CD4-positive, alpha-beta memory T cell (primary cell): Measurements from ENCODE around the gene VPS4A. TPM values are rescaled to one million over a fixed set of nuclear protein-coding genes. Genes with fewer than 3 reads are reported as not detected.

ENCODE experiments used
- CTCF ChIA-PET: fragments of 350-600 bp; sonication (Branson Sonifier 250); formaldehyde crosslinking; loops from one replicate; lab custom pipeline; 2021; ENCODE audit warnings: inconsistent platforms; ENCODE audit not compliant: partially characterized antibody; lab: Charles Lee
- POLR2A ChIA-PET: fragments of 350-600 bp; sonication (Branson Sonifier 250); formaldehyde crosslinking; loops from one replicate; lab custom pipeline; 2021; ENCODE audit not compliant: partially characterized antibody; lab: Charles Lee
- DNase-seq, 5 donors: peaks; one replicate each; pipeline versions ENCODE4 v3.0.0 to v3.0.0-alpha.2; 2020 to 2022; ENCODE audit warnings: mixed read lengths in 1 of 5
- H3K27ac ChIP-seq: one replicate; pipeline ENCODE4 v1.7.0; 2013; ENCODE audit warnings: low read depth, low read length
- H3K27me3 ChIP-seq: 2 replicates; pipeline ENCODE4 v1.7.0; 2013; ENCODE audit warnings: mild to moderate bottlenecking, low read length, moderate library complexity; ENCODE audit not compliant: insufficient read depth
- H3K36me3 ChIP-seq: 2 replicates; pipeline ENCODE4 v1.7.0; 2013; ENCODE audit warnings: mild to moderate bottlenecking, low read length, moderate library complexity; ENCODE audit not compliant: insufficient read depth
- H3K4me1 ChIP-seq: 2 replicates; pipeline ENCODE4 v1.7.0; 2013; ENCODE audit warnings: mild to moderate bottlenecking, low read length, moderate library complexity; ENCODE audit not compliant: insufficient read depth
- H3K4me3 ChIP-seq, 2 donors: one replicate each; pipeline ENCODE4 v1.7.0; 2013; ENCODE audit warnings: low read length in 2 of 2, mild to moderate bottlenecking in 1 of 2
- H3K9me3 ChIP-seq, 2 donors: one replicate each; pipeline ENCODE4 v1.7.0; 2013; ENCODE audit warnings: low read length in 2 of 2, control low read depth in 1 of 2; ENCODE audit not compliant: control insufficient read depth in 1 of 2
- H3K27ac Mint-ChIP-seq, 7 donors: one replicate each; pipeline ENCODE4 v1.8.0; 2020 to 2021; ENCODE audit warnings: mixed read lengths in 7 of 7, mild to moderate bottlenecking in 6 of 7, inconsistent platforms in 3 of 7, moderate library complexity in 3 of 7
- H3K27me3 Mint-ChIP-seq, 2 donors: one replicate each; pipeline ENCODE4 v1.8.0; 2020 to 2021; ENCODE audit warnings: mixed read lengths in 2 of 2
- H3K36me3 Mint-ChIP-seq, 2 donors: one replicate each; pipeline ENCODE4 v1.8.0; 2020 to 2021; ENCODE audit warnings: mixed read lengths in 2 of 2, inconsistent platforms in 1 of 2, mild to moderate bottlenecking in 1 of 2
- H3K4me1 Mint-ChIP-seq, 4 donors: one replicate each; pipeline ENCODE4 v1.8.0; 2020 to 2021; ENCODE audit warnings: mixed read lengths in 4 of 4, mild to moderate bottlenecking in 1 of 4
- H3K4me3 Mint-ChIP-seq, 8 donors: one replicate each; pipeline ENCODE4 v1.8.0; 2020 to 2021; ENCODE audit warnings: mixed read lengths in 8 of 8, mild to moderate bottlenecking in 7 of 8, moderate library complexity in 6 of 8, inconsistent platforms in 3 of 8
- H3K9me3 Mint-ChIP-seq, 8 donors: one replicate each; pipeline ENCODE4 v1.8.0; 2020 to 2021; ENCODE audit warnings: mixed read lengths in 8 of 8, mild to moderate bottlenecking in 5 of 8, inconsistent platforms in 3 of 8, moderate library complexity in 1 of 8
- intact Hi-C: fragments of 100-400 bp; cut with micrococcal nuclease; formaldehyde crosslinking; loops from one replicate; pipeline ENCODE4 v1.15.1; 2023
- polyA plus RNA-seq, 2 donors: library from polyadenylated mRNA; unstranded; fragments of 300-500 nt; fragmentation: Illumina TruSeq; gene quantifications; one replicate each; pipeline ENCODE4 v1.2.3, GENCODE V29; 2021
- total RNA-seq, 2 experiments: library from RNA; stranded (reverse); gene quantifications; one replicate each; pipeline ENCODE4 v1.2.3, GENCODE V29; 2021

VPS4A gene
- total and polyA plus RNA-seq, 4 experiments from 2014 or later: 27.2 to 48.3 (median 44.0) TPM

DNA sequence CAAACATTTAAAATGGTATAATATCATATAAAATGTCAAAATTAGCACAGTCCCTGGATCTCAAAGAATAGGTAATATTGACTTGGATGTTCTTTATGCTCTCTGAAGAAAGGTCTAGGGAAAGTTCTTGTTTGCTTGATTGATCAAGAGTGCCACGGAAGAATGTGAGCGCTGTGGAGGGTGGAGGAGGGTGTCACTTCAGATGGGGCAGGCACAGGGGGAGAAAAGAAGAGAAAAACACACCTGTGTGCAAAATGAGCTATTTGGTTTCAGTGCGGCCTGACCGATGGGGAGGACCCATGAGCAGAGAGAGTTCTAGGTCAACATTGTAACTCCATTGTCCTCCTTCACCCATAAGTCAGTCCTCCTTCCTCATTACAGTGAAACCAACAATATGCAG, 8.8 kb upstream of the VPS4A start:
- POLR2A ChIA-PET: interaction anchor here (1.1 kb wide), 1 partner anchor 8 kb away, joined by 3 read pairs; the partner anchor contains the start of gene VPS4A
- H3K36me3 Mint-ChIP-seq: peaks cover 17 to 33% of the 10 kb centered on the region in 2 donors
- peaks cover 17% of the 10 kb centered on the region for H3K36me3 ChIP-seq
- DNase-seq: no peak
- H3K9me3 ChIP-seq: no peaks in the 10 kb centered on the region
- H3K27ac Mint-ChIP-seq: peak overlapping the region in 1 of 7 donors; percentile 36
- H3K27ac ChIP-seq: no peak overlapping the region
- CTCF ChIA-PET: interaction anchor here (0.9 kb wide), 1 partner anchor 16 kb away, joined by 4 read pairs; no protein-coding TSS in a partner anchor
- no peaks in the 10 kb centered on the region for H3K4me1 ChIP-seq
- H3K9me3 Mint-ChIP-seq: no peaks in the 10 kb centered on the region
- intact Hi-C loops: no loop called here
- no peaks in the 10 kb centered on the region for H3K4me1 Mint-ChIP-seq
- no peak overlapping the region for H3K4me3 Mint-ChIP-seq
- H3K27me3 ChIP-seq: no peaks in the 10 kb centered on the region
- H3K27me3 Mint-ChIP-seq: no peaks in the 10 kb centered on the region
- no peak overlapping the region for H3K4me3 ChIP-seq

DNA sequence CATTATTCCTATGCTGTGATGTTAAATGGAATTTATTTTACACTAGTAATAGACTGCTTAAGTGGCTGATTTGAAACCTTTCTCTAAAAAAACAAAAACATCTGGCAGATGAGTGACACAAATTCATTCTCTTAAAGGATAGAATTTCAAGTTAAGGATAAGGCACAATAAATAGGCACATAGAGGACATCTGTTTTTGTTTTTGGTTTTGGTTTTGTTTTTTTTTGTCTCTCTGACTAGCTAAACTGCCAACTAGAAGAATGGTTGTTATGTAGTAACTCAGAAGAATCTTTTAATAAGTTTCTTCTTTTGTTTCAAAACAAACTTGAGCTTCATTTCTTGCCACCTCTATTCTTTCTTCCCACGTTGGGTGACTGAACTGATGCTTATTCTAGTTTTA, 5.1 kb upstream of the VPS4A start:
- Mint-ChIP-seq H3K9me3 (no peaks in the 10 kb centered on the region), H3K27ac (no peak overlapping the region), H3K36me3 (peaks cover 7 to 18% of the 10 kb centered on the region in 2 donors), H3K4me1 (peaks cover 7 to 9% (median 8%) of the 10 kb centered on the region in 4 donors), H3K27me3 (no peaks in the 10 kb centered on the region), H3K4me3 (no peak overlapping the region)
- POLR2A ChIA-PET: interaction anchor here (0.9 kb wide), 1 partner anchor 33 kb away, joined by 3 read pairs; the partner anchor contains the start of gene COG8
- no peaks in the 10 kb centered on the region for H3K9me3 ChIP-seq
- no peak overlapping the region for H3K27ac ChIP-seq
- H3K36me3 ChIP-seq: peaks cover 8% of the 10 kb centered on the region
- H3K27me3 ChIP-seq: no peaks in the 10 kb centered on the region
- peaks cover 4% of the 10 kb centered on the region for H3K4me1 ChIP-seq
- CTCF ChIA-PET: interaction anchor here (1.1 kb wide), 1 partner anchor 18 kb away, joined by 3 read pairs; no protein-coding TSS in a partner anchor
- no peak overlapping the region for H3K4me3 ChIP-seq
- intact Hi-C loops: no loop called here
- DNase-seq: no peak

DNA sequence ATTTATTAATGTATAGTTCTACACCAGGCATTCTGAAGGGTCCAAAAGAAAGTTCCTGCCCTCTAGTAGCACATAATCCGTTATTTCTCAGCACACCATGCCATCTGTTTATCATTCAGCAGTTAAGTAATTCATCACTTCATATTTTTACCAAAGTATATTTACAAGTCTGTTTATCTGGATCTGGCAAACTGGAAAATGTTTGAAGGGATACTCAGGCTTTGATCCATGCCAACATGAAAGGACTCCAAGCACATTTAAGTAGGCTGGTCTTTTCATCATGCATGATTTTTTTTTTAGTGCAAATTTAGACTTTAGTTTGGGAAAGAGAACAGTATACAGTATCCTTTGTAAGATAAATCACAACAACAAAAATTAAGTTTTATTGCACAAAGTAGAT, 4.1 kb upstream of the VPS4A start:
- DNase-seq: no peak
- Histone ChIP-seq H3K36me3 (no peaks in the 10 kb centered on the region), H3K4me3 (no peak overlapping the region), H3K27ac (no peak overlapping the region), H3K9me3 (no peaks in the 10 kb centered on the region), H3K27me3 (no peaks in the 10 kb centered on the region), H3K4me1 (peaks cover 8% of the 10 kb centered on the region)
- no peak overlapping the region for H3K27ac Mint-ChIP-seq
- no peak overlapping the region for H3K4me3 Mint-ChIP-seq
- peaks cover 8 to 14% (median 11%) of the 10 kb centered on the region in 4 donors for H3K4me1 Mint-ChIP-seq
- ChIA-PET POLR2A (no interaction called here), CTCF (no interaction called here)
- no peaks in the 10 kb centered on the region for H3K27me3 Mint-ChIP-seq
- H3K9me3 Mint-ChIP-seq: no peaks in the 10 kb centered on the region
- H3K36me3 Mint-ChIP-seq: peaks cover 4 to 14% of the 10 kb centered on the region in 2 donors
- intact Hi-C loops: no loop called here

DNA sequence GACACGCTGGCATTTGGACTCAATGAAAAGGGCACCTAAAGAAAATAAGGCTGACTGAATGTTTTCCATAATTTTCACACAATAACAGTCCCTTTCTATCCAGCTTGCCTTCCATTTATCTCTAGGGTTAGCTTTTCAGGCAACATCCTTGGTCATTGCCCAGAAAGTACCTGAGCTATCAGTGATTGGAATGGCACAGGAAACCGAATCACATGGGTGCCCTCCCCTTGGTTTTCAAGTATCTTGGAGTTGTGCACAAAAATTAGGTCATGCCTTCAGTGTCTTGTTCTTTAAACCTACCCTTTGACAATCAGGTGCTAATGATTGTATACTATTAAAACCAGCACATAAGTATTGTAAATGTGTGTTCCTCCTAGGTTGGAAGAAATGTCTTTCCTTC, 3.3 kb upstream of the VPS4A start:
- intact Hi-C loops: no loop called here

DNA sequence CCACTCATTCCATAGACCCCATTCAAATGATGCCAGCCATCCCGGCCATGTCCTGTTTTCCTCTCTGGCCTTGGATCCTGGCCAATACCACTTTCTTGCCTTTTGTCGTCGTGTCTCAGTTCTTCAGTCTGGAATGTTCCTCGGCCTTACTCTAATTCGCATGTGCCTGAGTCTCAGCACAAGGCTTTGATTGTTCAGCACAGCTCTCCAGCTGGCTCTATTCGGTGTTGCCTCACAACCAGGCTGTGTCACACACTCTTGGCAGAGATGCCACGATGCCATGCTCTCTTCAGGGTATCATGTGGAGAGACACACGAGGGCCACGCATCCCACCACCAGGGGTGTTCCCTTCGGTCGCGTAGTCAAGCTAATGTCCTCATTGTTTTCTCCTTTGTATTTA, 1.8 kb upstream of the VPS4A start:
- no peaks in the 10 kb centered on the region for H3K9me3 ChIP-seq
- no peaks in the 10 kb centered on the region for H3K27me3 ChIP-seq
- peaks cover 28% of the 10 kb centered on the region for H3K4me1 ChIP-seq
- ChIA-PET CTCF (interaction anchor here (0.6 to 1.4 kb wide), 2 partner anchors 29 to 444 kb away, joined by 3 to 4 read pairs; partner anchors contain the start of gene COG8), POLR2A (interaction anchor here (1.6 to 4.6 kb wide), 3 partner anchors 20 to 177 kb away, joined by 7 to 44 read pairs (median 30); partner anchors contain the start of genes CHTF8, COG8, NIP7 and PDF)
- Mint-ChIP-seq H3K36me3 (peaks cover 0 to 14% of the 10 kb centered on the region in 2 donors), H3K4me1 (peaks cover 16 to 31% (median 25%) of the 10 kb centered on the region in 4 donors), H3K27ac (peak overlapping the region in 6 of 7 donors; percentile 6 to 68 (median 24)), H3K4me3 (peak overlapping the region in 6 of 8 donors; percentile 2 to 47 (median 18)), H3K27me3 (no peaks in the 10 kb centered on the region), H3K9me3 (no peaks in the 10 kb centered on the region)
- no peak overlapping the region for H3K27ac ChIP-seq
- intact Hi-C loops: no loop called here
- no peak overlapping the region for H3K4me3 ChIP-seq
- peaks cover 9% of the 10 kb centered on the region for H3K36me3 ChIP-seq
- peak in 1 of 5 donors; percentile 16 for DNase-seq

More for the DNA sequence above, 3.3 kb upstream of the VPS4A start:
- Mint-ChIP-seq H3K27ac (peak overlapping the region in 1 of 7 donors; percentile 3), H3K27me3 (no peaks in the 10 kb centered on the region), H3K4me3 (no peak overlapping the region), H3K36me3 (peaks cover 0 to 10% of the 10 kb centered on the region in 2 donors), H3K9me3 (no peaks in the 10 kb centered on the region), H3K4me1 (peaks cover 11 to 18% (median 15%) of the 10 kb centered on the region in 4 donors)
- ChIA-PET CTCF (no interaction called here), POLR2A (no interaction called here)
- no peak for DNase-seq
- H3K4me3 ChIP-seq: no peak overlapping the region
- no peaks in the 10 kb centered on the region for H3K9me3 ChIP-seq
- H3K4me1 ChIP-seq: peaks cover 13% of the 10 kb centered on the region
- no peaks in the 10 kb centered on the region for H3K36me3 ChIP-seq
- no peak overlapping the region for H3K27ac ChIP-seq
- H3K27me3 ChIP-seq: no peaks in the 10 kb centered on the region

DNA sequence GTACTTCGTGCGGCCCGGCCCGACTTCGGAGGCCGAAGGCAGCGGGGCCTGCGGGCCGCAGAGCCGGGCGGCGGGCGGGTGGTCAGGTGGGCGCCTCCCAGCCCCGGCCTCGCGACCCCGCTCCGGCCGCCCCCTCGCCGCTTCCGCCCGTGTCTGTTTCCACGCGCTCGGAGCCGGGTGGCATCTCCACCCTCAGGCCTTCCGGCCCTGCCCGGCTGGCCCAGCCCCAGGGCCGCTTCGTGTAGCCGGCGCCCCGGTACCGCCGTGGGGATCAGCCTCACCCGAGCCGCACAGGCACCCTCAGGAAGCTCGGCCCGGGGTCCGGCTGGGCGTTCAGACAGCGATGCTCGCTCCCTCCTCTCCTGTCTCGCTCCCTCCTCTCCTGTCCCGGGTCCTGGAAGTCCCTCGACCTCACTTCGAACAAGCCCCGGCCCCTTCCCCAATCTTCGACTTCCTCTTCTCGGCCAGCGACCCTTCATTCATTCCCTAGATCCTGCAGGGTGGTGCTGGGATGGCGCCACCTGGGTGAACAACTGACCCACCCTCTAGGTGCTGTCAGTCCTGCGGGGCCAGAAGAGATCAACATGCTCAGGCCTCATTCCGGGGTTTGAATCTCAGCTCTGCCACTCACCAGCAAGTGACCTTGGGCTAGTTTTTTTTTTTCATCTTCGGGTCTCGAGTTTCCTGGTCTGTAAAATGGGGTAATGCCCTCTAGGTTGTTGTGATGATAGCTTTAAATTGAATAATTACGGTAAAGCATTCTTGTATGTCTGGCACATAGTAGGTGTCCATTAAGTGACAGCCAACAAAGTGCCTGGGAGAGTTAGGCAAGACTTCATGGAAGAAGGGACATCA, 610 bp downstream of the VPS4A start:
- CTCF ChIA-PET: interaction anchor here (0.8 to 1.7 kb wide), 4 partner anchors 16 to 125 kb away, joined by 3 to 6 read pairs (median 4); partner anchors contain the start of gene SNTB2
- peak in 1 of 5 donors; percentile 49 for DNase-seq
- Histone ChIP-seq H3K27ac (peak overlapping the region; percentile 85), H3K9me3 (no peaks in the 10 kb centered on the region), H3K4me1 (peaks cover 28% of the 10 kb centered on the region), H3K36me3 (peaks cover 31% of the 10 kb centered on the region), H3K4me3 (peak overlapping the region; percentile 70 to 73), H3K27me3 (no peaks in the 10 kb centered on the region)
- intact Hi-C loops: loop anchor here (1.0 to 2.0 kb wide), 5 partner anchors 19 to 253 kb away; partner anchors contain the start of genes COG8, NFAT5, NIP7 and PDF
- peak overlapping the region; percentile 85 to 98 (median 93) for H3K27ac Mint-ChIP-seq
- H3K4me1 Mint-ChIP-seq: peaks cover 16 to 36% (median 27%) of the 10 kb centered on the region in 4 donors
- POLR2A ChIA-PET: interaction anchor here (0.8 to 4.6 kb wide), 6 partner anchors 9 to 179 kb away, joined by 3 to 44 read pairs (median 4); partner anchors contain the start of genes COG8, NIP7 and PDF
- peaks cover 0 to 3% (median 0%) of the 10 kb centered on the region in 8 donors for H3K9me3 Mint-ChIP-seq
- H3K27me3 Mint-ChIP-seq: no peaks in the 10 kb centered on the region
- peak overlapping the region; percentile 93 to 99 (median 98) for H3K4me3 Mint-ChIP-seq
- peaks cover 10 to 28% of the 10 kb centered on the region in 2 donors for H3K36me3 Mint-ChIP-seq
